Epithelial cell of proximal tubule (primary cell): ENCODE data around the gene GRK7. TPM values are rescaled to one million over a fixed set of nuclear protein-coding genes. Genes with fewer than 3 reads are reported as not detected.

Experiments used
- DNase-seq: peaks from one replicate; pipeline ENCODE4 v3.0.0-alpha.2; 2011; ENCODE audit warnings: low read depth
- H3K4me3 ChIP-seq: 2 replicates; pipeline ENCODE4 v1.5.1; 2011; ENCODE audit warnings: low read depth, mild to moderate bottlenecking, low read length
- CTCF ChIP-seq: conservative IDR thresholded peaks from 2 replicates; pipeline ENCODE4 v1.5.1; 2012; ENCODE audit warnings: low read depth, mild to moderate bottlenecking, low read length
- total RNA-seq: library from RNA; depleted of rRNA; stranded (reverse); fragments of >200 nt; gene quantifications from 2 replicates; pipeline ENCODE4 v1.2.3, GENCODE V29; 2015

Gene GRK7
- total RNA-seq, 1 donor from 2014 or later = not detected

- no peak for TF ChIP-seq CTCF
- no peak overlapping the region for H3K4me3 ChIP-seq
- DNase-seq = no peak
Measured at GRCh38 chr3:141810161-141810560, 47.0 kb downstream of the GRK7 start.

- DNase-seq = no peak
- H3K4me3 ChIP-seq = no peak overlapping the region
- TF ChIP-seq CTCF = no peak
Measured at GRCh38 chr3:141811348-141811747, 48.1 kb downstream of the GRK7 start.

GRCh38 chr3:141812084-141812483 lies 48.9 kb downstream of the GRK7 start:
- no peak overlapping the region for H3K4me3 ChIP-seq
- DNase-seq = no peak
- no peak for TF ChIP-seq CTCF

- no peak for TF ChIP-seq CTCF
- DNase-seq = no peak
Measured at GRCh38 chr3:141812586-141812985, 49.4 kb downstream of the GRK7 start.

More at GRCh38 chr3:141812586-141812985, 49.4 kb downstream of the GRK7 start:
- H3K4me3 ChIP-seq = no peak overlapping the region

Other genes starting within 250 kb of the GRK7 start
- 91.7 and 115 TPM in 2 replicates for gene RNF7, start 25.1 kb upstream of the GRK7 start, total RNA-seq
- 66.5 and 70.0 TPM in 2 replicates for gene ATP1B3, start 113.2 kb downstream of the GRK7 start, total RNA-seq